K562 (cell line): ENCODE measurements around the gene GPN3. TPM values are rescaled to one million over a fixed set of nuclear protein-coding genes. Genes with fewer than 3 reads are reported as not detected.
A peak's percentile ranks its signal among the peaks of the same experiment; 100 is the strongest.

Experiments
- ARID2 ChIP-seq: fragments of 450-650 bp; IDR thresholded peaks from 2 replicates; pipeline ENCODE4 v1.6.1; 2017; ENCODE audit warnings: antibody characterized with exemption, mild to moderate bottlenecking
- HOMEZ ChIP-seq: fragments of 250-450 bp; sonication (Bioruptor Pico); IDR thresholded peaks from 2 replicates; pipeline ENCODE4 v1.4.0; 2020; ENCODE audit warnings: mild to moderate bottlenecking, moderate library complexity
- PML ChIP-seq: IDR thresholded peaks from 2 replicates; pipeline ENCODE4 v1.6.1; 2012; ENCODE audit warnings: low read length, inconsistent platforms
- POLR2A ChIP-seq: fragments of 450-650 bp; conservative IDR thresholded peaks from 2 replicates; pipeline ENCODE4 v1.6.1; 2016
- RFX5 ChIP-seq: IDR thresholded peaks from 2 replicates; pipeline ENCODE4 v1.6.1; 2011; ENCODE audit warnings: low read depth, mild to moderate bottlenecking, improper control_type of control experiment, low read length
- SIN3A ChIP-seq, 2 experiments: fragments of 150-350 bp in 1 of 2; IDR thresholded peaks; 2 replicates each; pipeline ENCODE4 v1.6.1; 2011 to 2016; ENCODE audit warnings: borderline replicate concordance in 2 of 2, low read depth in 2 of 2, low read length in 2 of 2, mild to moderate bottlenecking in 2 of 2, moderate library complexity in 2 of 2; ENCODE audit not compliant: control insufficient read depth in 1 of 2
- SMAD2 ChIP-seq: fragments of 150-350 bp; IDR thresholded peaks from 2 replicates; pipeline ENCODE4 v1.6.1; 2014; ENCODE audit warnings: low read depth, mild to moderate bottlenecking, low read length
- TAF9B ChIP-seq: fragments of 450-650 bp; IDR thresholded peaks from 2 replicates; pipeline ENCODE4 v1.6.1; 2018; ENCODE audit warnings: mild to moderate bottlenecking; ENCODE audit not compliant: partially characterized antibody
- THAP7 ChIP-seq: fragments of 250-450 bp; sonication (Bioruptor Pico); IDR thresholded peaks from 2 replicates; pipeline ENCODE4 v1.5.0; 2021
- TRIM24 ChIP-seq, 2 experiments: fragments of 450-650 bp; IDR thresholded peaks; 2 replicates each; pipeline ENCODE4 v1.6.1; 2016
- ZBED1 ChIP-seq: IDR thresholded peaks from 2 replicates; pipeline ENCODE4 v1.6.1; 2014
- ZFP91 ChIP-seq: sonication (generic); formaldehyde crosslinking; IDR thresholded peaks from 2 replicates; pipeline ENCODE4 v1.8.0; 2022; ENCODE audit warnings: mild to moderate bottlenecking, missing genetic modification reagents
- ZNF41 ChIP-seq: fragments of 250-450 bp; sonication (Bioruptor Pico); conservative IDR thresholded peaks from 2 replicates; pipeline ENCODE4 v1.4.0; 2020; ENCODE audit warnings: mild to moderate bottlenecking
- polyA plus RNA-seq, 8 experiments: library from polyadenylated mRNA; depleted of rRNA in 4 of 8; stranded (reverse) in 5 of 8; unstranded in 3 of 8; fragments of >200 nt; fragmentation: Nextera tagmentation in 2 of 8; fragmentation: Illumina TruSeq in 1 of 8; extraction: Ambion mirVana in 2 of 8; extraction: Trizol in 1 of 8; gene quantifications; 2 replicates each; pipeline versions ENCODE4 v1.2.1 to v1.2.3, GENCODE V29; 2011 to 2014; ENCODE audit warnings: inconsistent platforms in 1 of 8, missing spikeins in 1 of 8
- total RNA-seq, 7 experiments: library from RNA; depleted of rRNA in 6 of 7; stranded (reverse); fragments of >200 nt in 6 of 7; fragmentation: Illumina TruSeq in 2 of 7; extraction: Trizol in 2 of 7; gene quantifications; 2 replicates each; pipeline versions ENCODE4 v1.2.1 to v1.2.3, GENCODE V29; 2011 to 2021; ENCODE audit warnings: low replicate concordance in 1 of 7
- TF ChIP-seq, protein P1 (sequence below): conservative IDR thresholded peaks from 2 replicates; pipeline ENCODE4 v1.6.1; 2011; ENCODE audit warnings: low read depth, mild to moderate bottlenecking, low read length; ENCODE audit not compliant: control insufficient read depth

The GPN3 gene
- total and polyA plus RNA-seq, 9 of the 15 experiments (the other 6 are each of a cell fraction or from before 2014, with no cell fraction given), result 35.8 to 123 (median 64.2) TPM

DNA sequence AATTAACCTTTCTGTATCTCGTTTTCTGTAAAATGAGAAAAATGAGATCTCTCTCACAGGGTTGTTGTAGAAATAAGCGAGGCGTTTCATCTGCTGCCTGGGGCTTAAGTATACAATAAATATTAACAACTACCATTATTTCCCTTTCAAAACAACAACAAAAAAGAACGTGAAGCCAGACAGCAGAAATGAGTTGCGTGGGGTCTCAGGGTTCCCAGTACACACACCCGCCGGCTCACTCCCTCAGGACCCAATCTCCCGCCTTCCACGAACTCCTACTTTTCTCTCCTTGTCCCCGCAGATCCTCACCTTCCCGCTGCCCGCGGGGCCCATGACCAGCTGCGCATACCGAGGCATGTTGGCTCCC, 227 bp downstream of the GPN3 start (continued):
- TF ChIP-seq HOMEZ (CRISPR knock-in tag) (no peak), TAF9B (peak; percentile 61), ZNF41 (CRISPR knock-in tag) (no peak), SMAD2 (no peak), THAP7 (CRISPR knock-in tag) (no peak), ZFP91 (CRISPR knock-in tag) (no peak), SIN3A (IDR thresholded peaks at IDR 0.05; ENCODE audit: borderline replicate concordance in 2 of 2, control insufficient read depth in 1 of 2, low read depth in 2 of 2, low read length in 2 of 2) (peak; percentile 83 to 87; a peak in 2 of 4 replicates), TRIM24 (IDR thresholded peaks at IDR 0.05) (no peak), RFX5 (no peak), PML (no peak), POLR2A (peak; percentile 83), ZBED1 (no peak), ARID2 (peak; percentile 36; the same call in 1 of the 2 replicates)
- TF ChIP-seq, protein P1, sequence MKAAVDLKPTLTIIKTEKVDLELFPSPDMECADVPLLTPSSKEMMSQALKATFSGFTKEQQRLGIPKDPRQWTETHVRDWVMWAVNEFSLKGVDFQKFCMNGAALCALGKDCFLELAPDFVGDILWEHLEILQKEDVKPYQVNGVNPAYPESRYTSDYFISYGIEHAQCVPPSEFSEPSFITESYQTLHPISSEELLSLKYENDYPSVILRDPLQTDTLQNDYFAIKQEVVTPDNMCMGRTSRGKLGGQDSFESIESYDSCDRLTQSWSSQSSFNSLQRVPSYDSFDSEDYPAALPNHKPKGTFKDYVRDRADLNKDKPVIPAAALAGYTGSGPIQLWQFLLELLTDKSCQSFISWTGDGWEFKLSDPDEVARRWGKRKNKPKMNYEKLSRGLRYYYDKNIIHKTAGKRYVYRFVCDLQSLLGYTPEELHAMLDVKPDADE, result peak; percentile 28; the same call in 1 of the 2 replicates
